T-cell (primary cell): ENCODE measurements around the gene TEF. TPM values are rescaled to one million over a fixed set of nuclear protein-coding genes. Genes with fewer than 3 reads are reported as not detected.
"Not testable (repeated sequence)": the region's sequence is repeated elsewhere in the genome, so short reads cannot be mapped to it uniquely, and the experiment has no call there.

Experiments
- ATAC-seq, 4 experiments: fragments of 200-7000 bp in 3 of 4; fragments of 150-1000 bp in 1 of 4; cut with Tn5 transposase; replicated peaks in 1 of 4; 1 replicate in 3 of 4; 2 replicates in 1 of 4; pipeline ENCODE4 v1.10.0; 2021; ENCODE audit warnings: moderate library complexity in 3 of 4, mild to moderate bottlenecking in 2 of 4, moderate number of reproducible peaks in 1 of 4
- CTCF ChIA-PET, 2 donors: fragments of 300-600 bp; sonication (Branson Sonifier 250); formaldehyde crosslinking; loops; one replicate each; lab custom pipeline; 2022; ENCODE audit warnings: antibody characterized with exemption in 2 of 2; lab: Charles Lee
- POLR2A ChIA-PET, 2 donors: fragments of 300-600 bp; sonication (Branson Sonifier 250); formaldehyde crosslinking; loops; one replicate each; lab custom pipeline; 2022; ENCODE audit warnings: antibody characterized with exemption in 2 of 2; lab: Charles Lee
- DNase-seq, 35 experiments: peaks; one replicate each; pipeline versions ENCODE4 v3.0.0 to v3.0.0-alpha.2; 2013 to 2023
- H3K27ac ChIP-seq: one replicate; pipeline ENCODE4 v1.5.1; 2013; ENCODE audit warnings: low read length
- H3K27me3 ChIP-seq, 2 experiments: replicated peaks in 1 of 2; 1 replicate in 1 of 2; 2 replicates in 1 of 2; pipeline versions ENCODE4 v1.6.1 to v1.7.0; 2013; ENCODE audit warnings: low read length in 1 of 2, mixed read lengths in 1 of 2; ENCODE audit not compliant: control insufficient read depth in 2 of 2, insufficient read depth in 2 of 2; ENCODE audit errors: extremely low read depth in 1 of 2
- H3K36me3 ChIP-seq, 2 donors: 1 replicate in 1 of 2; 2 replicates in 1 of 2; pipeline versions ENCODE4 v1.6.1 to v1.7.0; 2013; ENCODE audit warnings: low read length in 1 of 2; ENCODE audit not compliant: control insufficient read depth in 2 of 2, insufficient read depth in 1 of 2; ENCODE audit errors: extremely low read depth in 1 of 2
- H3K4me1 ChIP-seq, 2 experiments: 1 replicate in 1 of 2; 2 replicates in 1 of 2; pipeline versions ENCODE4 v1.6.1 to v1.7.0; 2013; ENCODE audit warnings: low read length in 2 of 2, mixed read lengths in 1 of 2; ENCODE audit not compliant: insufficient read depth in 2 of 2, control insufficient read depth in 1 of 2; ENCODE audit errors: extremely low read depth in 1 of 2
- H3K4me3 ChIP-seq, 2 donors: 1 replicate in 1 of 2; 2 replicates in 1 of 2; pipeline versions ENCODE4 v1.5.1 to v1.7.0; 2013; ENCODE audit warnings: mild to moderate bottlenecking in 2 of 2, low read length in 1 of 2, moderate library complexity in 1 of 2; ENCODE audit not compliant: control insufficient read depth in 1 of 2; ENCODE audit errors: extremely low read depth in 1 of 2
- H3K9me3 ChIP-seq: 2 replicates; pipeline ENCODE4 v1.7.0; 2013
- H3K27ac Mint-ChIP-seq, 2 donors: one replicate each; pipeline ENCODE4 v1.8.0; 2020 to 2021; ENCODE audit warnings: mild to moderate bottlenecking in 2 of 2, mixed read lengths in 2 of 2
- H3K27me3 Mint-ChIP-seq, 2 donors: one replicate each; pipeline ENCODE4 v1.8.0; 2021 to 2022; ENCODE audit warnings: mixed read lengths in 2 of 2
- H3K36me3 Mint-ChIP-seq: one replicate; pipeline ENCODE4 v1.8.0; 2021; ENCODE audit warnings: mixed read lengths
- H3K4me1 Mint-ChIP-seq, 3 donors: one replicate each; pipeline ENCODE4 v1.8.0; 2020 to 2022; ENCODE audit warnings: mixed read lengths in 3 of 3, mild to moderate bottlenecking in 1 of 3
- H3K4me3 Mint-ChIP-seq, 3 donors: one replicate each; pipeline ENCODE4 v1.8.0; 2020 to 2022; ENCODE audit warnings: mild to moderate bottlenecking in 3 of 3, mixed read lengths in 3 of 3, moderate library complexity in 3 of 3
- H3K9me3 Mint-ChIP-seq, 3 donors: one replicate each; pipeline ENCODE4 v1.8.0; 2020 to 2022; ENCODE audit warnings: mixed read lengths in 3 of 3
- WGBS: methylation state at CpG from one replicate; pipeline ENCODE4 v1.1.5; 2013; ENCODE audit warnings: missing lambda C conversion rate; ENCODE audit not compliant: insufficient coverage; 5-methylcytosine and 5-hydroxymethylcytosine counted together
- total RNA-seq, 35 experiments: library from RNA in 6 of 35; stranded (reverse) in 6 of 35; fragments of 120-200 nt in 1 of 35; gene quantifications; one replicate each; pipeline versions ENCODE4 v1.2.1 to v1.2.4 and lab custom pipeline; 2013 to 2026

TEF gene
- total RNA-seq, 5 donors from 2014 or later (not counting 1 experiment from before 2014, with no cell fraction given) = 4.1 to 10.8 (median 4.6) TPM

GRCh38 chr22:41429232-41429950 is 47.6 kb downstream of the TEF start:
- Mint-ChIP-seq H3K27ac (no peak overlapping the region), H3K27me3 (no peaks in the 10 kb centered on the region), H3K36me3 (peaks cover 17% of the 10 kb centered on the region), H3K4me1 (peaks cover 15 to 23% (median 22%) of the 10 kb centered on the region in 3 donors), H3K9me3 (no peaks in the 10 kb centered on the region), H3K4me3 (no peak overlapping the region)
- CTCF ChIA-PET = no interaction called here
- WGBS = 100% methylated on average over 1 of the region's 13 CpGs
- Histone ChIP-seq H3K4me3 (no peak overlapping the region), H3K9me3 (no peaks in the 10 kb centered on the region), H3K27me3 (no peaks in the 10 kb centered on the region), H3K27ac (no peak overlapping the region), H3K4me1 (peaks cover 8 to 22% of the 10 kb centered on the region in 2 experiments), H3K36me3 (peaks cover 16 to 43% of the 10 kb centered on the region in 2 donors)
- ATAC-seq = no peak
- DNase-seq = no peak
- POLR2A ChIA-PET = interaction anchor here in 1 of 2 donors (0.6 kb wide), 1 partner anchor 208 kb away, joined by 8 read pairs; no protein-coding TSS in a partner anchor

GRCh38 chr22:41429951-41430332 is 48.2 kb downstream of the TEF start:
- H3K4me3 ChIP-seq = no peak overlapping the region
- CTCF ChIA-PET = interaction anchor here in 1 of 2 donors (0.6 kb wide), 1 partner anchor 20 kb away, joined by 3 read pairs; no protein-coding TSS in a partner anchor
- no peak for DNase-seq
- peaks cover 12 to 48% of the 10 kb centered on the region in 2 donors for H3K36me3 ChIP-seq
- H3K9me3 Mint-ChIP-seq = no peaks in the 10 kb centered on the region
- POLR2A ChIA-PET = no interaction called here
- peaks cover 8 to 19% of the 10 kb centered on the region in 2 experiments for H3K4me1 ChIP-seq
- H3K27ac ChIP-seq = no peak overlapping the region
- 100% methylated on average over 2 of the region's 8 CpGs for WGBS
- no peaks in the 10 kb centered on the region for H3K27me3 ChIP-seq
- H3K4me1 Mint-ChIP-seq = peaks cover 15 to 24% (median 23%) of the 10 kb centered on the region in 3 donors
- H3K36me3 Mint-ChIP-seq = peaks cover 17% of the 10 kb centered on the region
- no peak overlapping the region for H3K4me3 Mint-ChIP-seq
- no peak for ATAC-seq
- H3K27me3 Mint-ChIP-seq = no peaks in the 10 kb centered on the region
- H3K9me3 ChIP-seq = no peaks in the 10 kb centered on the region
- H3K27ac Mint-ChIP-seq = no peak overlapping the region

- H3K27ac ChIP-seq = no peak overlapping the region
- 91% methylated on average over 4 of the region's 6 CpGs for WGBS
These were observed 49.9 kb downstream of the TEF start for GRCh38 chr22:41431656-41432055.

GRCh38 chr22:41433480-41433879 is 51.7 kb downstream of the TEF start:
- H3K4me1 ChIP-seq, H3K27ac ChIP-seq, CTCF ChIA-PET, H3K4me3 ChIP-seq, DNase-seq, ATAC-seq, H3K9me3 ChIP-seq, H3K27me3 ChIP-seq, POLR2A ChIA-PET, H3K4me3 Mint-ChIP-seq, H3K27me3 Mint-ChIP-seq, H3K9me3 Mint-ChIP-seq: not testable (repeated sequence)
- H3K36me3 ChIP-seq = peaks cover 26 to 69% of the 10 kb centered on the region in 2 donors
- no CpG with 5 or more reads among the region's 1 CpG for WGBS
- Mint-ChIP-seq H3K4me1 (peaks cover 6 to 21% (median 13%) of the 10 kb centered on the region in 3 donors), H3K36me3 (peaks cover 24% of the 10 kb centered on the region), H3K27ac (peak overlapping the region in 1 of 2 donors; percentile 44)

More at GRCh38 chr22:41431656-41432055, 49.9 kb downstream of the TEF start:
- H3K36me3 ChIP-seq = peaks cover 21 to 58% of the 10 kb centered on the region in 2 donors
- no peak overlapping the region for H3K4me3 ChIP-seq
- H3K9me3 ChIP-seq = no peaks in the 10 kb centered on the region
- POLR2A ChIA-PET = interaction anchor here in 1 of 2 donors (0.6 kb wide), 1 partner anchor 897 kb away, joined by 5 read pairs; no protein-coding TSS in a partner anchor
- Mint-ChIP-seq H3K9me3 (no peaks in the 10 kb centered on the region), H3K4me1 (peaks cover 8 to 22% (median 13%) of the 10 kb centered on the region in 3 donors), H3K27ac (no peak overlapping the region), H3K36me3 (peaks cover 23% of the 10 kb centered on the region), H3K27me3 (no peaks in the 10 kb centered on the region), H3K4me3 (no peak overlapping the region)
- CTCF ChIA-PET = no interaction called here
- ATAC-seq (no peak), DNase-seq (no peak)
- peaks cover 0 to 9% of the 10 kb centered on the region in 2 experiments for H3K4me1 ChIP-seq
- H3K27me3 ChIP-seq = no peaks in the 10 kb centered on the region

GRCh38 chr22:41434361-41435003 is 52.7 kb downstream of the TEF start:
- ATAC-seq, DNase-seq, POLR2A ChIA-PET, H3K27me3 Mint-ChIP-seq, H3K4me3 ChIP-seq, H3K27ac Mint-ChIP-seq, H3K27ac ChIP-seq, H3K9me3 ChIP-seq, H3K4me3 Mint-ChIP-seq, H3K27me3 ChIP-seq, H3K9me3 Mint-ChIP-seq: not testable (repeated sequence)
- peaks cover 24% of the 10 kb centered on the region for H3K36me3 Mint-ChIP-seq
- peaks cover 10 to 27% (median 13%) of the 10 kb centered on the region in 3 donors for H3K4me1 Mint-ChIP-seq
- 100% methylated on average over 2 of the region's 5 CpGs for WGBS
- Histone ChIP-seq H3K4me1 (peaks cover 0 to 11% of the 10 kb centered on the region in 2 experiments), H3K36me3 (peaks cover 22 to 75% of the 10 kb centered on the region in 2 donors)
- CTCF ChIA-PET = interaction anchor here in 1 of 2 donors (0.6 kb wide), 1 partner anchor 1088 kb away, joined by 3 read pairs; the partner anchor contains the start of gene ADSL

- Mint-ChIP-seq H3K4me3 (no peak overlapping the region), H3K27ac (peak overlapping the region in 1 of 2 donors; percentile 44), H3K9me3 (no peaks in the 10 kb centered on the region), H3K4me1 (peaks cover 10 to 27% (median 13%) of the 10 kb centered on the region in 3 donors), H3K27me3 (no peaks in the 10 kb centered on the region), H3K36me3 (peaks cover 24% of the 10 kb centered on the region)
- DNase-seq (no peak), ATAC-seq (no peak)
- ChIA-PET POLR2A (interaction anchor here in 1 of 2 donors (1.6 kb wide), 1 partner anchor 11 kb away, joined by 6 read pairs; the partner anchor contains the start of gene TOB2), CTCF (no interaction called here)
- 75% methylated on average over 2 of the region's 4 CpGs for WGBS
- H3K27ac ChIP-seq = no peak overlapping the region
- no peaks in the 10 kb centered on the region for H3K27me3 ChIP-seq
- H3K4me3 ChIP-seq = no peak overlapping the region
- H3K4me1 ChIP-seq = peaks cover 0 to 14% of the 10 kb centered on the region in 2 experiments
- H3K36me3 ChIP-seq = peaks cover 21 to 71% of the 10 kb centered on the region in 2 donors
- no peaks in the 10 kb centered on the region for H3K9me3 ChIP-seq
These were observed 53.8 kb downstream of the TEF start for GRCh38 chr22:41435560-41435959.
